GM19452 (cell line): ENCODE data around the gene TBC1D5.
A peak's percentile ranks its signal among the peaks of the same experiment; 100 is the strongest.

Source experiments
- ATAC-seq: cut with Tn5 transposase; IDR thresholded peaks from one replicate; pipeline ENCODE4 v1.9.1; 2021; ENCODE audit not compliant: unreplicated experiment

TBC1D5 gene

DNA sequence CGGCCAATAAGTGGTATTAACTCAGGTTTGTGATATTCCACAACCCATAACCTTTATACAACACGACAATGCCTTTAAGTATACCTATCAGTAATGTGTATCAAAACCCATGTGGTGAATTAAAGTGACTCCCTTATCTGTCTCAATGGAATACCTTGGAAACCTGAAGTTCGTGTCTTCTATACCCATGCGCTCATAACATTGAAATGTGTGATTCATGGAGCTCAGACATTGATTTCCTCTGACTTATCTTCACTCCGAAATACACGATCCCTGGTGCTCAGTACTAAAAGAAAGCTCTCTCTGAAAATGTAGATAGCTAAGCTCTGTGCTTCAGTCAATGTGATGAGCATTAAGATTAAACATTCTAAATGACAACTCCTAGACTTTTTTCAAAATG is 140.3 kb downstream of the TBC1D5 start:
- ATAC-seq: no peak

DNA sequence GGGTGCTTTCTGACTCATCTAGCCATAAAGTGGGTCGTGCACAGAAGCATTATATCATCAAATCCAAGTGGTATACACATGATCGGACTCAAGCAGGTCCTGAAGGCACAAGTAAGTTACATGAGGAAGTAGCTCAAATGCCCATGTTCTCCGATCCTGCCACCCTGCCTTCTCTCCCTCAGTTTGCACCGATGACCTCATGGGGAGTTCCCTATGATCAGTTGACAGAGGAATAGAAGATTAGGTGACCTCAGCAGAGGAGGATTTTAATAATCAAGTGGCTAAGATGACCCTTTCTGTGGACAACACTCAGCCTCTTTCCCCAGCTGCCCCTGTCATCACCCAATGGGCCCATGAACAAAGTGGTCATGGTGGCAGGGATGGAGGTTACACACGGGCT is 149.5 kb downstream of the TBC1D5 start:
- no peak for ATAC-seq

GRCh38 chr3:17590465-17590864 is 152.0 kb downstream of the TBC1D5 start:
- ATAC-seq: no peak

- ATAC-seq: no peak
Measured at GRCh38 chr3:17589888-17590287, 152.5 kb downstream of the TBC1D5 start.

DNA sequence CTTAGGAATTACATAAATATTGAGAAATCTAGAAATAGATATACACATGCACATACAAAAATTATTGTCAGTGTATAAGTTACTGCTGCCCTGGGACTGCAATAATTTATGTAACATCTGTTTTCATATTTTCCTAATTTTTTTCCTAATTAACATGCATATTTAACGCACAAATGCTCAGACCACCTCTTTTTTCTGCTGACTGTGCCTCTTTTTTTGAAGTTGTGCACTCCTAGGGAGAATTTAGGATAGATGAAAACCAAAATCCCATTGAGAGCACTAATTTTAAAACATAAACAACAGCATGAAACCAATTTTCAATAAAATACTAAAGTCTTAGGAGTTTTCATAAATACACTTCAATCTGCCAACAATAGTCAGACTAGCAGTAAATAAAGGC is 154.0 kb downstream of the TBC1D5 start:
- no peak for ATAC-seq

- ATAC-seq: no peak
Measured at GRCh38 chr3:17585394-17586325, 156.8 kb downstream of the TBC1D5 start.

- no peak for ATAC-seq
Measured at GRCh38 chr3:17584066-17584465, 158.4 kb downstream of the TBC1D5 start.

DNA sequence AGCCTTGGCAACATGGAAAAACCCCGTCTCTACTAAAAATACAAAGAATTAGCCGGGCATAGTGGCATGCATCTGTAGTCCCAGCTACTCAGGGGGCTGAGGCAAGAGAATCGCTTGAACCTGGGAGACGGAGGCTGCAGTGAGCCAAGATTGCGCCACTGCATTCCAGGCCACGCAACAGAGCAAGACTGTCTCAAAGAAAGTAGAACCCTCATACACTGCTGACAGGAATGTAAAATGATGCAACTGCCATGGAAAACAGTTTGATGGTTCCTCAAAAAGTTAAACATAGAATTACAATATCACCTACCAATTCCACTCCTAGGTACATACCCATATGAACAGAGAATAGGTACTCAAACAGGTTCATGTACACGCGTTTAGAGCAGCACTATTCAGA is 158.9 kb downstream of the TBC1D5 start:
- ATAC-seq: no peak

DNA sequence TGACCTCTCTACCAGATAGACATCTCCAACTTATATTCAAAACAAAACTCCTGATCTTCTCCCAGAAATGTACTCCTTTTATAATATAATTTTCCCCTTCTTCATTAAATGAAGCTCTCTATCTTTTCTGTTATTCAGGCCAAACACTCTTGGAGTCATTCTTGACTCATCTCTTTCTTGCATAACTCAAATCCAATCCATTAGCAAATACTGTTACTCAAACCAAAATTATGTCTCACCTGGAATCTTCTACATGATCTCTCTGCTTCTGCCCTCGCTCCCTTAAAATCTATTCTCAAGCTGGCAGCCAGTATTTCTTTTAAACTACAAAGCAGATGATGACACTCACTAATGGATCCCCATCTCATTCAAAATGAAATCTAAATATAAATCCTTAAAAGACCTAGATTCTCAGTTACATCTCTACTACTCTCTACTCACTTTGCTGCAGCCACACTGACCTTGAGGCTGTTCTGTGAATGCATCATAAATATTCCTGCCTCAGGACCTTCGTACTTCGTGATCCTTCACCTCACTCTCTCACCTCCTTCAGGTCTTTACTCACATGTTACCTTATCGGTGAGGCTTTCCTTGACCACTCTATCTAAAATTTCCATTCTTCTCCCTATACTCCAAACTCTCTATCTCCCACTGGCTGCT is 160.9 kb downstream of the TBC1D5 start:
- ATAC-seq: no peak

DNA sequence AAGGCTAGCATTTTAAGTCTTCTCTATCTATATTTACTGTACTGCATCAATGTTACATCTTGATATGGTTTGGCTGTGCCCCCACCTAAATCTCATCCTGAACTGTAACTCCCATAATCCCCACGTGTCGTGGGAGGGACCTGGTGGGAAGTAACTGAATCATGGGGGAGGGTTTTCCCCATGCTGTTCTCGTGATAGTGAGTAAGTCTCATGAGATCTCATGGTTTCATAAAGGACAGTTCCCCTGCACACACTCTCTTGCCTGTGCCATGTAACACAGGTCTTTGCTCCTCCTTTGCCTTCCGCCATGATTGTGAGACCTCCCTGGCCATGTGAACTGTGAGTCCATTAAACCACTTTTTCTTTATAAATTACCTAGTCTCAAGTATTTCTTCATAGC is 161.5 kb downstream of the TBC1D5 start:
- no peak for ATAC-seq

- peak; percentile 96 for ATAC-seq
Measured at GRCh38 chr3:17579289-17580031, 163.0 kb downstream of the TBC1D5 start.

DNA sequence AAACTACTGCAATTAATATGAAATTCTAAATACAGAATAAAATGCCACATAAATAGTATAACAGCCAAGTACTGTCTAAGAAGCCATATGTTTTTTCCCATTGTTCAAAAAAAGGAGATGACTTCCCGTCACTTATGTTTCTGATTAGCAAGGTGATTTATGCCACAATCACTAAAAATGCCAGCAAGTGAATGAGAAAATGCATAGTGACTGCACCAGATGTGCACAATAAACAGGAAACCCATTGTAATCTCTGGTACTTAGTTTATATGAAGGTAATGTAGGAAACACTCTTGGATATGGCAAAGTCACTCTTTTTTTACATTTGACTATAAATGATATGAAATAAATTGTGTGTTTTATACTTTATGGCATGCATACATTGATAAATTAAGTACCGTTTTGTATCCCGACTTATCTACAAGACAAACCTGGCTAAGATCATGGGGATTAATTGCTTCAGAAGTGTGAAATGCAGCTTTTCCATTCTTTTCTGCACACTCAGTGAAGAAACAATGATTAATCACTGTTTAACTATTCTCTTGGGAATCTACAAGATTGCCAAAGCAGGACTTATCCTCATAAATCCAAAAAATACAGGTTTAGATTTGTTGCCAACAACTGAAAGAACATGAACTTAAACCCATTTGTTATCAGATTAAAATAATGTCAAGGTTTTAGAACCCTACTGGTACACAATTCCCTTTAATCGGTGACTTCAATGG is 164.5 kb downstream of the TBC1D5 start:
- ATAC-seq: no peak

DNA sequence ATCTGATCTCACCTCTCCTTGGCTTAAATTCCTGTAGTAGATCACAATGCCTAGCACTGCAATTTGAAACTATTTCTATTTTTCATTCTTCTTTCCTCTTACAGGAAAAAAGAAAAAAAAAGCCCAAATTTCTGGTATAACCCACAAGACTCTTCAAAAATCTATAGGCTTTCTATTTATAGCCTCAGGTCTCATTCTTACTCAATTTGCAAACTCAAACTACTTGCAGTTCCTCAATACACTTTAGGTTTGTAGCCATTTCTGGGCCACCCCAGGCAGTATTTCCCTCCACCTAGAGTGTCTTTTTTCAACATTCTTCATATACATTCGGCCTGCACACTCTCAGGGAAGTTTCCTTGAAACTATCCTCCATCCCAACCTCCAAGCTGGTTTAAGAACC is 169.0 kb downstream of the TBC1D5 start:
- peak; percentile 94 for ATAC-seq

GRCh38 chr3:17571686-17572085 is 170.7 kb downstream of the TBC1D5 start:
- ATAC-seq: no peak

- no peak for ATAC-seq
Measured at GRCh38 chr3:17562845-17563244, 179.6 kb downstream of the TBC1D5 start.

GRCh38 chr3:17558565-17558964 is 183.9 kb downstream of the TBC1D5 start:
- ATAC-seq: no peak

GRCh38 chr3:17557749-17558463 is 184.5 kb downstream of the TBC1D5 start:
- no peak for ATAC-seq

GRCh38 chr3:17555525-17555924 is 186.9 kb downstream of the TBC1D5 start:
- no peak for ATAC-seq

DNA sequence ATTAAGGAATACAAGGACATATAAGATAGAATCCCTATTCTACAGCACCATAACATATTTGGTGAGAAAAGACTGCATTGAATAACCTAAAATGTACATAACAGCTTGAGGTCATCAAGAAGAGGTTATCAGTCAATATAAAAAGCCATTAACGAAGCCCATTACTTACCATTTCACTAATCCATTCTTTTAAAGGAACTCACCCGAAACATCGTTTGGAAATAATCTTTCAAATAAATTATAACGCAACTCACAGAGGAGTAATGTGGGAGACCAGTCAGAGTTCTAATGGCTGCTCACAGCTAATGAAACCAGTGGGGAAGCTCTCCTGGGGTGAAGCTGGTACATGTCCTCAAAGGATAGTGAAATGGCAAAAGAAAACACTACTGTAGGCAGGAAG is 188.4 kb downstream of the TBC1D5 start:
- no peak for ATAC-seq

GRCh38 chr3:17553080-17553479 is 189.4 kb downstream of the TBC1D5 start:
- no peak for ATAC-seq
